K562 (cell line): ENCODE results near the gene SCP2. TPM values are rescaled to one million over a fixed set of nuclear protein-coding genes. Genes with fewer than 3 reads are reported as not detected.

Experiments
- ATAC-seq: fragments of 200-7000 bp; cut with Tn5 transposase; 3 replicates; pipeline ENCODE4 v1.9.1; 2020; ENCODE audit warnings: moderate library complexity
- BruUV-seq: library from RNA; stranded (reverse); fragments of 400-500 nt; replicated peaks from 2 replicates; lab custom pipeline; 2021; lab: Mats Ljungman, UMichigan
- CTCF ChIA-PET: fragments of 300-600 bp; formaldehyde crosslinking; extraction: SDS; loops from one replicate; lab custom pipeline; 2021; ENCODE audit warnings: low intra/inter-chr PET ratio; lab: Yijun Ruan, JAX
- POLR2A ChIA-PET: fragments of 300-600, 350-650 bp; sonication (Branson Sonifier 250); formaldehyde crosslinking; extraction: SDS; loops from one replicate; lab custom pipeline; 2021; ENCODE audit warnings: antibody characterized with exemption, inconsistent platforms; lab: Yijun Ruan, JAX
- DNase-seq, 4 experiments: peaks; one replicate each; pipeline versions ENCODE4 v3.0.0 to v3.0.0-alpha.2; 2011 to 2018; ENCODE audit warnings: low spot score in 3 of 4, mixed read lengths in 3 of 4; ENCODE audit errors: extremely low read depth in 1 of 4
- FAIRE-seq: peaks from 2 replicates; lab custom pipeline; 2011; peaks lifted over from hg19 to GRCh38; lab: Jason Lieb, UNC
- H2AFZ ChIP-seq: 2 replicates; pipeline ENCODE4 v1.6.0; 2011; ENCODE audit warnings: low read depth, low read length, control low read depth, inconsistent platforms
- H3K27ac ChIP-seq: fragments of 200-600 bp; 3 replicates; pipeline ENCODE4 v1.8.0; 2011; ENCODE audit warnings: low read depth, mild to moderate bottlenecking, control low read depth, inconsistent platforms, low read length, moderate library complexity, mixed read lengths; ENCODE audit errors: extremely low read depth
- H3K27me3 ChIP-seq, 2 experiments: fragments of 300-600 bp in 1 of 2; 2 replicates in 1 of 2; 3 replicates in 1 of 2; pipeline versions ENCODE4 v1.6.0 to v1.8.0; 2011; ENCODE audit warnings: inconsistent platforms in 2 of 2, low read length in 2 of 2, mild to moderate bottlenecking in 1 of 2, mixed read lengths in 1 of 2, moderate library complexity in 1 of 2; ENCODE audit not compliant: control insufficient read depth in 2 of 2, insufficient read depth in 2 of 2
- H3K36me3 ChIP-seq: fragments of 300-600 bp; 3 replicates; pipeline ENCODE4 v1.8.0; 2011; ENCODE audit warnings: mild to moderate bottlenecking, low read length, inconsistent platforms; ENCODE audit not compliant: control insufficient read depth, insufficient read depth
- H3K4me1 ChIP-seq, 2 experiments: fragments of 200-600 bp in 1 of 2; replicated peaks in 1 of 2; 2 replicates in 1 of 2; 3 replicates in 1 of 2; pipeline versions ENCODE4 v1.5.1 to v1.8.0; 2011; ENCODE audit warnings: inconsistent platforms in 2 of 2, low read length in 2 of 2, mild to moderate bottlenecking in 1 of 2, mixed read lengths in 1 of 2, moderate library complexity in 1 of 2; ENCODE audit not compliant: control insufficient read depth in 2 of 2, insufficient read depth in 2 of 2
- H3K4me2 ChIP-seq: 2 replicates; pipeline ENCODE4 v1.6.1; 2011; ENCODE audit warnings: low read length, control low read depth, inconsistent platforms, mixed read lengths; ENCODE audit not compliant: insufficient read depth
- H3K4me3 ChIP-seq: fragments of 200-600 bp; sonication (generic), shearing (Covaris generic); 2 replicates; pipeline ENCODE4 v1.5.1; 2016; ENCODE audit warnings: control low read depth, inconsistent platforms
- H3K79me2 ChIP-seq: fragments of 200-600 bp; 3 replicates; pipeline ENCODE4 v1.8.0; 2011; ENCODE audit warnings: low read length, inconsistent platforms; ENCODE audit not compliant: control insufficient read depth, insufficient read depth
- H3K9ac ChIP-seq, 2 experiments: 2 replicates each; pipeline versions ENCODE4 v1.6.0 to v1.6.1; 2011; ENCODE audit warnings: low read depth in 2 of 2, low read length in 2 of 2, control low read depth in 1 of 2, inconsistent platforms in 1 of 2, mild to moderate bottlenecking in 1 of 2, mixed read lengths in 1 of 2; ENCODE audit not compliant: insufficient read depth in 1 of 2
- H3K9me1 ChIP-seq: one replicate; pipeline ENCODE4 v1.6.0; 2011; ENCODE audit warnings: inconsistent platforms, mild to moderate bottlenecking, low read length, moderate library complexity; ENCODE audit not compliant: control insufficient read depth, insufficient read depth
- H3K9me3 ChIP-seq: replicated peaks from 2 replicates; pipeline ENCODE4 v1.5.1; 2011; ENCODE audit warnings: low read depth, low read length, inconsistent platforms; ENCODE audit not compliant: control insufficient read depth, insufficient read depth
- H4K20me1 ChIP-seq: replicated peaks from 2 replicates; pipeline ENCODE4 v1.6.1; 2011; ENCODE audit warnings: low read length, inconsistent platforms, mixed read lengths; ENCODE audit not compliant: control insufficient read depth, insufficient read depth
- ATF6 ChIP-seq: sonication (generic); formaldehyde crosslinking; IDR thresholded peaks from 2 replicates; pipeline ENCODE4 v1.4.0; 2020; ENCODE audit warnings: mild to moderate bottlenecking, missing genetic modification reagents
- CBX5 ChIP-seq: IDR thresholded peaks from 2 replicates; pipeline ENCODE4 v1.6.1; 2014; ENCODE audit warnings: low read depth, borderline replicate concordance
- MTA1 ChIP-seq: fragments of 450-650 bp; IDR thresholded peaks from 2 replicates; pipeline ENCODE4 v1.6.1; 2017; ENCODE audit warnings: borderline replicate concordance
- NFIX ChIP-seq: fragments of 250-450 bp; sonication (Bioruptor Pico); IDR thresholded peaks from 2 replicates; pipeline ENCODE4 v1.4.0; 2020; ENCODE audit warnings: low read depth, mild to moderate bottlenecking, moderate library complexity
- NFYB ChIP-seq: IDR thresholded peaks from 2 replicates; pipeline ENCODE4 v1.6.1; 2011; ENCODE audit warnings: mild to moderate bottlenecking, moderate library complexity; ENCODE audit not compliant: insufficient read length; ENCODE audit errors: extremely low read depth
- PHB ChIP-seq: fragments of 250-450 bp; sonication (Bioruptor Pico); IDR thresholded peaks from 2 replicates; pipeline ENCODE4 v1.5.0; 2021
- PHF21A ChIP-seq: fragments of 450-650 bp; IDR thresholded peaks from 2 replicates; pipeline ENCODE4 v1.6.1; 2017; ENCODE audit warnings: low read depth, borderline replicate concordance
- PTTG1 ChIP-seq: fragments of 450-650 bp; IDR thresholded peaks from 2 replicates; pipeline ENCODE4 v1.6.1; 2016; ENCODE audit warnings: low read depth, mild to moderate bottlenecking, missing genetic modification characterization, missing compliant biosample characterization
- RBM39 ChIP-seq: fragments of 200-400 bp; formaldehyde crosslinking; optimal IDR thresholded peaks from 2 replicates; pipeline ENCODE3; 2018; ENCODE audit warnings: low read depth, low read length
- ZNF3 ChIP-seq: fragments of 250-450 bp; sonication (Bioruptor Pico); IDR thresholded peaks from 2 replicates; pipeline ENCODE4 v1.5.0; 2021; ENCODE audit warnings: mild to moderate bottlenecking, moderate library complexity
- ZNF668 ChIP-seq: fragments of 250-450 bp; sonication (Bioruptor Pico); IDR thresholded peaks from 2 replicates; pipeline ENCODE4 v1.8.0; 2022; ENCODE audit warnings: mild to moderate bottlenecking, inconsistent platforms
- WGBS: fragments of 100-300 bp; shearing (Covaris generic); methylation state at CpG from one replicate; pipeline ENCODE4 v1.1.6; 2016; ENCODE audit warnings: low coverage, mixed read lengths; ENCODE audit not compliant: insufficient coverage; ENCODE audit errors: missing lambda C conversion rate; 5-methylcytosine and 5-hydroxymethylcytosine counted together
- in situ Hi-C: fragments of 300-500 bp; cut with MboI; formaldehyde crosslinking; loops from 4 replicates; pipeline ENCODE4 v1.15.0; 2018; ENCODE audit warnings: inconsistent platforms, mixed read lengths
- intact Hi-C: fragments of 100-400 bp; cut with micrococcal nuclease; formaldehyde crosslinking; loops from 2 replicates; pipeline ENCODE4 v1.14.2; 2022
- polyA plus RNA-seq, 8 experiments: library from polyadenylated mRNA; depleted of rRNA in 4 of 8; stranded (reverse) in 5 of 8; unstranded in 3 of 8; fragments of >200 nt; fragmentation: Nextera tagmentation in 2 of 8; fragmentation: Illumina TruSeq in 1 of 8; extraction: Ambion mirVana in 2 of 8; extraction: Trizol in 1 of 8; gene quantifications; 2 replicates each; pipeline versions ENCODE4 v1.2.1 to v1.2.3, GENCODE V29; 2011 to 2014; ENCODE audit warnings: inconsistent platforms in 1 of 8, missing spikeins in 1 of 8
- total RNA-seq, 7 experiments: library from RNA; depleted of rRNA in 6 of 7; stranded (reverse); fragments of >200 nt in 6 of 7; fragmentation: Illumina TruSeq in 2 of 7; extraction: Trizol in 2 of 7; gene quantifications; 2 replicates each; pipeline versions ENCODE4 v1.2.1 to v1.2.3, GENCODE V29; 2011 to 2021; ENCODE audit warnings: low replicate concordance in 1 of 7
- TF ChIP-seq, protein P1 (sequence below): fragments of 450-650 bp; IDR thresholded peaks from 2 replicates; pipeline ENCODE4 v1.6.1; 2016; ENCODE audit warnings: missing biosample characterization, missing genetic modification characterization
- TF ChIP-seq, protein P2 (sequence below): fragments of 450-650 bp; formaldehyde crosslinking; IDR thresholded peaks from 2 replicates; pipeline ENCODE4 v1.4.0; 2020; ENCODE audit warnings: mild to moderate bottlenecking, mixed read lengths

SCP2 gene
- total and polyA plus RNA-seq, 9 of the 15 experiments (the other 6 are each of a cell fraction or from before 2014, with no cell fraction given): 63.8 to 258 (median 106) TPM

DNA sequence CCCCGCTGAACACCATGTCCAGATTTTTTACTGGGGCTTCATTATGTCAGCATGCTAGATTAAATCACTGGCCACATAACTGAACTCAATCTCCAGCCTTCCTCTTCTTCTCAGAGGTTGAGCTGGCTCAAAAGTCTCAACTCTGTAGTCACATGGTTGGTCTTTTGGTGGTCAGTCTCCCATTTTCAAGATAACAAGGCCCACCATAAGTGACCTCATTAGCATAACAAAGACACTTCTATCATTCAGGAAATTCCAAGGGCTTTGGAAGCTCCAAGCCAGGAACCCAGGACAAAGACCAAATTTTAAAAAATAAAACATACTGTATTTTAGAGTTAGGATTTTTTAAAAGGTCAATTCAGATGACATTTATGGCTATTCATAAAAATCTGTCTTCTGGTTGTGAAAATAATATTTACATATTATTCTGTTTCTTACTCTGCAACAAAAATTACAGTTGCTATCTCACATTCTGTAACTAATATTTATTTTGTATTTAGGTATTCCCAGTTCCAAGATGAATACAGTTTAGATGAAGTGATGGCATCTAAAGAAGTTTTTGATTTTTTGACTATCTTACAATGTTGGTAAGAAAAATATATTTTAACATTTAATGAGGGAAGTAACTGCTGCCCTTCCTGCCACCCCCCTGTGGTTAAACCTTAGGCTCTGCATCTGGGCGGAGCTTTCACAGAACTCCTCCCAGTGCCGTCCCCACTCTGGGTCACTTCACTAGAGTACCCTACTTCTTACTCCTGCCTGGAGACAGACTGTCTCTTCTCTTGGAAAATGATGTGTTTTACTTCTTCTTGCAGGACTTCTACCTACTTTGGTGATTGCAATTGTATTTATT is 49.3 kb downstream of the SCP2 start:
- Histone ChIP-seq H3K9me3 (no peaks in the 10 kb centered on the region), H3K4me3 (no peak overlapping the region), H3K36me3 (no peaks in the 10 kb centered on the region), H3K9me1 (no peaks in the 10 kb centered on the region), H3K4me2 (no peak overlapping the region), H3K4me1 (no peaks in the 10 kb centered on the region), H3K79me2 (no peaks in the 10 kb centered on the region), H3K9ac (no peak overlapping the region), H3K27me3 (no peaks in the 10 kb centered on the region), H4K20me1 (no peaks in the 10 kb centered on the region), H2AFZ (no peak overlapping the region), H3K27ac (no peak overlapping the region)
- ChIA-PET CTCF (no interaction called here), POLR2A (interaction anchor here (0.6 to 1.9 kb wide), 6 partner anchors 13 to 404 kb away, joined by 4 to 9 read pairs (median 4); no protein-coding TSS in a partner anchor)
- no TSS peak for BruUV-seq
- DNase-seq (peak; percentile 27 to 38 (median 35)), FAIRE-seq (no peak), ATAC-seq (peak; percentile 89)
- WGBS: 26% methylated on average over 3 of the region's 3 CpGs
- intact Hi-C loops: no loop called here
- in situ Hi-C loops: no loop called here
- no peak for TF ChIP-seq RBM39
- TF ChIP-seq, protein P1, sequence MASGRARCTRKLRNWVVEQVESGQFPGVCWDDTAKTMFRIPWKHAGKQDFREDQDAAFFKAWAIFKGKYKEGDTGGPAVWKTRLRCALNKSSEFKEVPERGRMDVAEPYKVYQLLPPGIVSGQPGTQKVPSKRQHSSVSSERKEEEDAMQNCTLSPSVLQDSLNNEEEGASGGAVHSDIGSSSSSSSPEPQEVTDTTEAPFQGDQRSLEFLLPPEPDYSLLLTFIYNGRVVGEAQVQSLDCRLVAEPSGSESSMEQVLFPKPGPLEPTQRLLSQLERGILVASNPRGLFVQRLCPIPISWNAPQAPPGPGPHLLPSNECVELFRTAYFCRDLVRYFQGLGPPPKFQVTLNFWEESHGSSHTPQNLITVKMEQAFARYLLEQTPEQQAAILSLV (tag): no peak
- no peak for TF ChIP-seq ZNF668 (CRISPR knock-in tag)
- TF ChIP-seq PTTG1 (tag): no peak
- no peak for TF ChIP-seq NFYB
- no peak for TF ChIP-seq ATF6 (CRISPR knock-in tag)
- TF ChIP-seq PHF21A: no peak
- TF ChIP-seq CBX5: no peak
- TF ChIP-seq ZNF3 (CRISPR knock-in tag): no peak
- no peak for TF ChIP-seq PHB (CRISPR knock-in tag)
- TF ChIP-seq NFIX (CRISPR knock-in tag): no peak
- TF ChIP-seq MTA1: no peak
- TF ChIP-seq, protein P2, sequence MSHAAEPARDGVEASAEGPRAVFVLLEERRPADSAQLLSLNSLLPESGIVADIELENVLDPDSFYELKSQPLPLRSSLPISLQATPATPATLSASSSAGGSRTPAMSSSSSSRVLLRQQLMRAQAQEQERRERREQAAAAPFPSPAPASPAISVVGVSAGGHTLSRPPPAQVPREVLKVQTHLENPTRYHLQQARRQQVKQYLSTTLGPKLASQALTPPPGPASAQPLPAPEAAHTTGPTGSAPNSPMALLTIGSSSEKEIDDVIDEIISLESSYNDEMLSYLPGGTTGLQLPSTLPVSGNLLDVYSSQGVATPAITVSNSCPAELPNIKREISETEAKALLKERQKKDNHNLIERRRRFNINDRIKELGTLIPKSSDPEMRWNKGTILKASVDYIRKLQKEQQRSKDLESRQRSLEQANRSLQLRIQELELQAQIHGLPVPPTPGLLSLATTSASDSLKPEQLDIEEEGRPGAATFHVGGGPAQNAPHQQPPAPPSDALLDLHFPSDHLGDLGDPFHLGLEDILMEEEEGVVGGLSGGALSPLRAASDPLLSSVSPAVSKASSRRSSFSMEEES (CRISPR knock-in tag): no peak
